Lower leg skin (tissue), 3 donors: ENCODE measurements around the gene ASAP2.

Experiments
- POLR2A ChIP-seq, 2 donors: fragments of 450-650 bp; IDR thresholded peaks; one replicate each; pipeline ENCODE4 v1.6.1; 2016 to 2017; ENCODE audit warnings: antibody characterized with exemption in 2 of 2, mild to moderate bottlenecking in 1 of 2, moderate library complexity in 1 of 2
- TF ChIP-seq, protein P1 (sequence below), 3 donors: fragments of 450-650 bp; IDR thresholded peaks; one replicate each; pipeline ENCODE4 v1.5.1; 2016; ENCODE audit warnings: antibody characterized with exemption in 3 of 3, mild to moderate bottlenecking in 3 of 3, moderate library complexity in 2 of 3

DNA sequence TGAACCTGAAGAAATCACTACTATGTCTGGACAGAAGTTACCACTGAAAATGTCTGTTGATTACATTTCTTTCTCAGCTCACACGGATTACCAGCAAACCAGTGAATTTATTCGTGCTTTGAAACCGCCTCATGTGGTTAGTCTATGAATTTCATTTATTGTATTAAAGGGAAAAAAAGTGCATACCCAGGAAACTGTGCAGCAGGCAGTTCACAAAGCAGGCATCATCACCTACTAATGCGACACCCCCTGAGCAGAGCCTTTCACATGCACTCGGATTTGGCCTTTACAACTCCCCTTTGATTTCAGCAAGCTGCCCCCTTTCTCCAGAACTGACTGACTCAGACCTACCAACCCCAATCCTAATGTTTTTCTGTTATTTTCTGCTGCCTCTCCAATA, 236.9 kb downstream of the ASAP2 start:
- TF ChIP-seq POLR2A (IDR thresholded peaks at IDR 0.05) = no peak
- TF ChIP-seq, protein P1, sequence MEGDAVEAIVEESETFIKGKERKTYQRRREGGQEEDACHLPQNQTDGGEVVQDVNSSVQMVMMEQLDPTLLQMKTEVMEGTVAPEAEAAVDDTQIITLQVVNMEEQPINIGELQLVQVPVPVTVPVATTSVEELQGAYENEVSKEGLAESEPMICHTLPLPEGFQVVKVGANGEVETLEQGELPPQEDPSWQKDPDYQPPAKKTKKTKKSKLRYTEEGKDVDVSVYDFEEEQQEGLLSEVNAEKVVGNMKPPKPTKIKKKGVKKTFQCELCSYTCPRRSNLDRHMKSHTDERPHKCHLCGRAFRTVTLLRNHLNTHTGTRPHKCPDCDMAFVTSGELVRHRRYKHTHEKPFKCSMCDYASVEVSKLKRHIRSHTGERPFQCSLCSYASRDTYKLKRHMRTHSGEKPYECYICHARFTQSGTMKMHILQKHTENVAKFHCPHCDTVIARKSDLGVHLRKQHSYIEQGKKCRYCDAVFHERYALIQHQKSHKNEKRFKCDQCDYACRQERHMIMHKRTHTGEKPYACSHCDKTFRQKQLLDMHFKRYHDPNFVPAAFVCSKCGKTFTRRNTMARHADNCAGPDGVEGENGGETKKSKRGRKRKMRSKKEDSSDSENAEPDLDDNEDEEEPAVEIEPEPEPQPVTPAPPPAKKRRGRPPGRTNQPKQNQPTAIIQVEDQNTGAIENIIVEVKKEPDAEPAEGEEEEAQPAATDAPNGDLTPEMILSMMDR (IDR thresholded peaks at IDR 0.05) = no peak
